Choroid plexus epithelial cell (primary cell): ENCODE measurements around the gene LTBP1.
A peak's percentile ranks its signal among the peaks of the same experiment; 100 is the strongest.

ENCODE experiments used
- DNase-seq: peaks from one replicate; pipeline ENCODE4 v3.0.0-alpha.2; 2010; ENCODE audit warnings: low read depth
- H3K4me3 ChIP-seq: 2 replicates; pipeline ENCODE4 v1.5.1; 2011; ENCODE audit warnings: low read depth, mild to moderate bottlenecking, control low read depth, low read length, moderate library complexity
- TF ChIP-seq, protein P1 (sequence below): conservative IDR thresholded peaks from 2 replicates; pipeline ENCODE4 v1.5.1; 2011; ENCODE audit warnings: low read depth, mild to moderate bottlenecking, control low read depth, inconsistent platforms, low read length, moderate library complexity

LTBP1 gene

DNA sequence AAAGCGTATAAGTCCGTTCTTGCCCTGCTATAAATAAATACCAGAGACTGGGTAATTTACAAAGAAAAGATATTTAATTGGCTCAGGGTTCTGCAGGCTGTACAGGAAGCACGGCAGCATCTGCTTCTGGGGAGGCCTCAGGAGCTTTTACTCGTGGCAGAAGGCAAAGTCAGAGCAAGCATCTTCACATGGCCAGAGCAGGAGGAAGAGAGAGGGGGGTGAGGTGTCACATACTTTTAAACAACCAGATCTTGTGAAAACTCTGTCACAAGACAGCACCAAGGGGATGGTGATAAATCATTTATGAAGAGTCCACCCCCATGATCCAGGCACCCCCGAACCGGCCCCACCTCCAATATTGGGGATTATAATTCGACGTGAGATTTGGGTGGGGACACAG, 130.6 kb downstream of the LTBP1 start:
- no peak for DNase-seq
- H3K4me3 ChIP-seq: no peak overlapping the region
- TF ChIP-seq, protein P1, sequence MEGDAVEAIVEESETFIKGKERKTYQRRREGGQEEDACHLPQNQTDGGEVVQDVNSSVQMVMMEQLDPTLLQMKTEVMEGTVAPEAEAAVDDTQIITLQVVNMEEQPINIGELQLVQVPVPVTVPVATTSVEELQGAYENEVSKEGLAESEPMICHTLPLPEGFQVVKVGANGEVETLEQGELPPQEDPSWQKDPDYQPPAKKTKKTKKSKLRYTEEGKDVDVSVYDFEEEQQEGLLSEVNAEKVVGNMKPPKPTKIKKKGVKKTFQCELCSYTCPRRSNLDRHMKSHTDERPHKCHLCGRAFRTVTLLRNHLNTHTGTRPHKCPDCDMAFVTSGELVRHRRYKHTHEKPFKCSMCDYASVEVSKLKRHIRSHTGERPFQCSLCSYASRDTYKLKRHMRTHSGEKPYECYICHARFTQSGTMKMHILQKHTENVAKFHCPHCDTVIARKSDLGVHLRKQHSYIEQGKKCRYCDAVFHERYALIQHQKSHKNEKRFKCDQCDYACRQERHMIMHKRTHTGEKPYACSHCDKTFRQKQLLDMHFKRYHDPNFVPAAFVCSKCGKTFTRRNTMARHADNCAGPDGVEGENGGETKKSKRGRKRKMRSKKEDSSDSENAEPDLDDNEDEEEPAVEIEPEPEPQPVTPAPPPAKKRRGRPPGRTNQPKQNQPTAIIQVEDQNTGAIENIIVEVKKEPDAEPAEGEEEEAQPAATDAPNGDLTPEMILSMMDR: no peak

DNA sequence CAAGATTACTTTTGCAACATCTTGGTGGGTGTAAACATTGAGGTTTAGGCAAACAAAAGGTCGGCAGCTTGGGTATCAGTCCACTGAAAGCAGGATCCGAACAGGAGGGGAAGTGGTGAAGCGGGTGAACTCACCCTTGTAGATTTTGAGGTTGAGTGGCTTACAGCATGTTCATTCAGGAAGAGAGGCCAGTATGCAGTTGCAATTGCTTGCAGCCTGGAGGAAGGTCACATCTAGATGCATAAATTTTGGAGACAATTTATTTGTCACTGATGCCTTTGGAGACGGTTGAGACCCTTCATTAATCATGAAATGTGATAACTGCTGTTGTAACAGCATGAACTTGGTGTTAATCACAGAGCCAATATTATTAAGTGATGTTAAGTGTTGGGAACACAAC, 131.1 kb downstream of the LTBP1 start:
- TF ChIP-seq, protein P1: no peak
- DNase-seq: no peak
- H3K4me3 ChIP-seq: no peak overlapping the region

DNA sequence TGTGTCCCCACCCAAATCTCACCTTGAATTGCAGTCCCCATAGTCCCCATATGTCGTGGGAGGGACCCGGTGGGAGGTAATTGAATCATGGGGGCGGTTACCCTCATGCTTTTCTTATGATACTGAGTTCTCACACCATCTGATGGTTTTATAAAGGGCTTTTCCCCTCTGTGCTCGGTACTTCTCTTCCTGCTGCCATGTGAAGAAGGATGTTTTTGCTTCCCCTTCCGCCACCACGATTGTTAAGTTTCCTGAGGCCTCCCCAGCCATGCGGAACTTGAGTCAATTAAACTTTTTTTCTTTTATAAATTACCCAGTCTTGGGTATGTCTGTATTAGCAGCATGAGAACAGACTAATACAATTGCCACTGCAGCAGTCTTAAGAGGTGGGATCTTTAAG, 134.9 kb downstream of the LTBP1 start:
- DNase-seq: no peak
- TF ChIP-seq, protein P1: no peak
- no peak overlapping the region for H3K4me3 ChIP-seq

DNA sequence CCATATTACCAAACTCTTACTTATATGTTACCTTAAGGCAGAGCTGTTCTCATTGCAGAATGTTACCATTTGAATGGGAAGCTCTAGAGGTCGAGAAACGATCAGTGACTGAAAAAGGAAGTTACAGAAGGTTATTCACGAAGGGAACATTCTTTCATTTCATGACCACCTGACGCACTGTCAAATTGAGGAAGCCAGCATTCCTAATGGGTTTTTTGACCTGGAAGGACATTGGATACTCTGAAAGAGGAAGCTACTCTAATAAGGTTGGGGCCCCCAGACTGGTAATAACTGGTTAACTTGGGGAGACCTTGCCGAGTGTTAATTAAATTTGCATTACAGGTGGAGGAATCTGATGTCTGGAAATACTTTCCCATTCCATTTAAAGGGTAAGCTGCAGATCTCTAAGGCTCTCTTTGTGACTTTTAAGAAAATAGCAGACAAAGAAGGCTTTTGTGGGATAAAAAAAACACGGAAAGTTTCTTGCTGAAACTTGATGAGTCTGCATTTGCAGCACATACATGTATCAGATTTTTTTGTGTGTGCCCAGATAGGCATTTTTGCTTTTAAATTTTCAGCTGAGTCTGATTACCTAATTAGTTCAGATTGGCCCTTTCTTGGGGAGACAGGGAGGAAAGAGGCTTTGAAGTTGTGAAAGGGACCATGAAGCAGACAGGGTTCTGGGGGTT, 137.1 kb downstream of the LTBP1 start:
- TF ChIP-seq, protein P1: no peak
- H3K4me3 ChIP-seq: no peak overlapping the region
- no peak for DNase-seq

DNA sequence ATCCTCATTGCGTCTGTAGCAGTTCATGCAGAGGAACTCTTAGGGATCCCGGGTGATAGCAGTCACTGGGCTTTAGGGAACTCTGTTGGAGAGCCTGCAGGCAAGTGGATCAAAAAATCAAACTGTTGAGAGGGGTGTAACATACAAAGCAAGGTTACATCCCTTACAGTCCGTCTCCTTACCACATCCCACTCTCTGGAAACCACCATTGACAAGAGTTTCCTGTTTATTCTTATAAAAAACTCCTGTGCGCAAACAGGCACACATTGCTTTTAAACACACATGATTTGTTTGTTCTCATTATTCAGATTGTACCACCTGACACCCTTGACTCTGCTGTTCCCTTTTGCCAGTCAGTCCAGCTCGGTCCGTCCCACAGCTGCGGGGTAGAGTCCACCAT, 137.7 kb downstream of the LTBP1 start:
- H3K4me3 ChIP-seq: no peak overlapping the region
- TF ChIP-seq, protein P1: no peak
- DNase-seq: no peak

DNA sequence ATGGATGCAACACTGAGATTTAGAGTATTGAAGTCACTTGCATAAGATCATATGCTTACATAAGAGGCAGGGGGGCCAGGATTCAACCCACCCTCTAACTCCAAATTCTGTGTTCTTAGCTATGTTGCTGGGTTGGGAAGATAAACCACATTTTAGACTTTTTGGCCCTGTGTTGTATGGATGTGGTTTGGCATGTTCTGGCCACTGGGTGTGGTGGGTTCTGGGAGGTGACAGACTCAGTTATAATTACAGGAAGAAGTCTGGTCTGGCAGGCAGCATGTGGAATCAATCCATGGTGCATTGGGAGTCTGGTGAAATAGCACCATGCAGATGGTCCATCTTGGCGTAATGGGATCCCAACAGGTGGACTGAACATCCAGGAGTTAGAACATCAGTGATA, 138.9 kb downstream of the LTBP1 start:
- no peak overlapping the region for H3K4me3 ChIP-seq
- TF ChIP-seq, protein P1: no peak
- no peak for DNase-seq

DNA sequence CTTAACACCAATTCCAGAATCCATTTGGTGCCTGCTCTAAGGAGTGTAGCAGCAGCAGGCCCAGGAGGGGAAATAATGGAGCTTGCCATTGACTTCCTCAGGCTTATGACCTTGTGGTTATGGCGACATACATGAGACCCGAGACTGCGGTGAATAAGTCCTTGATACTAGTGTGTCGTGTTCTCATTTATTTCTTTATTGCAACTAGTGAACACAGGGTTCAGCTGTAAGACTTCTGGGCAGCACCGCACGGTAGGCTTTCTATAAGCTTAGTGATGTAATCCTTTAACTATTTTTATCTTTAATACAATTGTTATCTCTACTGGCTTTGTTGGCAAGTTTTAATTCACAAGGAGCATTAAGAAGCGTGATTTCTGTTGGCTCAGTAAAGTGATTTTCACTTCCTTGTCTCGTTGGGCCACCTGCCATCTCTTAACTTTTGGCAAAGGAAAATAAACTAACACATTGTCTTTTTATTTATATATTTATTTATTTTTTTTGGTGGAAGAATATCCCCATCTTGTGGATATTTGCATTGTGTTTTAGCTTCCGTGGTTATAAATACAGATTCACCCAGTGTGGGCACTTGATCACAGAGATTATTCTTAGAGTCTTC, 139.8 kb downstream of the LTBP1 start:
- H3K4me3 ChIP-seq: no peak overlapping the region
- DNase-seq: peak; percentile 55
- TF ChIP-seq, protein P1: no peak
